H1 (cell line): ENCODE results near the gene ZNF776. TPM values are rescaled to one million over a fixed set of nuclear protein-coding genes. Genes with fewer than 3 reads are reported as not detected.

Experiments
- CTCF ChIA-PET: fragments of 300-600 bp; sonication (Branson Sonifier 250); formaldehyde crosslinking; loops from one replicate; lab custom pipeline; 2021; ENCODE audit not compliant: partially characterized antibody; lab: Charles Lee
- POLR2A ChIA-PET: fragments of 300-600 bp; sonication (Branson Sonifier 250); formaldehyde crosslinking; loops from one replicate; lab custom pipeline; 2021; ENCODE audit warnings: inconsistent platforms; ENCODE audit not compliant: partially characterized antibody; lab: Charles Lee
- DNase-seq, 2 experiments: peaks; one replicate each; pipeline versions ENCODE4 v3.0.0 to v3.0.0-alpha.2; 2010 to 2022; ENCODE audit warnings: low spot score in 2 of 2, low read depth in 1 of 2, mixed read lengths in 1 of 2
- FAIRE-seq: peaks from 2 replicates; lab custom pipeline; 2011; peaks lifted over from hg19 to GRCh38; lab: Jason Lieb, UNC
- H2AFZ ChIP-seq: 2 replicates; pipeline ENCODE4 v1.8.1; 2012; ENCODE audit warnings: low read length, inconsistent platforms
- H2AK5ac ChIP-seq: 2 replicates; pipeline ENCODE4 v1.6.1; 2013; ENCODE audit warnings: low read depth, low read length
- H2BK120ac ChIP-seq: replicated peaks from 2 replicates; pipeline ENCODE3; 2013; ENCODE audit warnings: low read depth, low read length, inconsistent platforms
- H2BK12ac ChIP-seq: 2 replicates; pipeline ENCODE4 v1.6.1; 2013; ENCODE audit warnings: low read depth, low read length
- H2BK15ac ChIP-seq: 2 replicates; pipeline ENCODE4 v1.6.1; 2013; ENCODE audit warnings: low read length
- H2BK20ac ChIP-seq: 2 replicates; pipeline ENCODE4 v1.6.1; 2013; ENCODE audit warnings: low read length
- H2BK5ac ChIP-seq: 2 replicates; pipeline ENCODE4 v1.6.1; 2013; ENCODE audit warnings: low read depth, low read length
- H3K14ac ChIP-seq: 2 replicates; pipeline ENCODE4 v1.6.1; 2013; ENCODE audit warnings: inconsistent platforms; ENCODE audit not compliant: insufficient read length
- H3K18ac ChIP-seq: 2 replicates; pipeline ENCODE4 v1.6.1; 2013; ENCODE audit warnings: low read length; ENCODE audit errors: extremely low read depth
- H3K23ac ChIP-seq: 2 replicates; pipeline ENCODE4 v1.6.1; 2013; ENCODE audit warnings: inconsistent platforms; ENCODE audit not compliant: insufficient read length
- H3K23me2 ChIP-seq: 2 replicates; pipeline ENCODE4 v1.6.1; 2013; ENCODE audit warnings: low read depth, low read length
- H3K27ac ChIP-seq: 2 replicates; pipeline ENCODE4 v1.6.1; 2011; ENCODE audit warnings: low read depth, low read length, inconsistent platforms
- H3K27me3 ChIP-seq, 4 experiments: replicated peaks in 1 of 4; 1 replicate in 1 of 4; 2 replicates in 3 of 4; pipeline versions ENCODE4 v1.6.1 to v1.8.1; 2011 to 2013; ENCODE audit warnings: low read length in 3 of 4, mild to moderate bottlenecking in 3 of 4, inconsistent platforms in 2 of 4, mixed read lengths in 2 of 4, moderate library complexity in 1 of 4; ENCODE audit not compliant: control insufficient read depth in 3 of 4, insufficient read depth in 3 of 4; ENCODE audit errors: extremely low read depth in 1 of 4
- H3K36me3 ChIP-seq, 4 experiments: 2 replicates each; pipeline versions ENCODE4 v1.6.1 to v1.8.1; 2011 to 2013; ENCODE audit warnings: mild to moderate bottlenecking in 4 of 4, low read length in 3 of 4, moderate library complexity in 2 of 4, control low read depth in 1 of 4, inconsistent platforms in 1 of 4; ENCODE audit not compliant: insufficient read depth in 4 of 4, control insufficient read depth in 2 of 4
- H3K4ac ChIP-seq: replicated peaks from 2 replicates; pipeline ENCODE3; 2013; ENCODE audit warnings: low read length, low read depth, mixed read lengths, inconsistent platforms; ENCODE audit not compliant: insufficient read length
- H3K4me1 ChIP-seq, 4 experiments: replicated peaks in 1 of 4; 1 replicate in 1 of 4; 2 replicates in 3 of 4; pipeline versions ENCODE4 v1.6.1 to v1.8.1; 2011 to 2013; ENCODE audit warnings: low read length in 3 of 4, inconsistent platforms in 2 of 4, mixed read lengths in 1 of 4; ENCODE audit not compliant: insufficient read depth in 4 of 4, control insufficient read depth in 3 of 4
- H3K4me2 ChIP-seq, 2 experiments: 2 replicates each; pipeline versions ENCODE4 v1.6.1 to v1.8.1; 2011 to 2013; ENCODE audit warnings: low read depth in 2 of 2, low read length in 2 of 2, control low read depth in 1 of 2, inconsistent platforms in 1 of 2, mild to moderate bottlenecking in 1 of 2; ENCODE audit not compliant: insufficient read depth in 1 of 2
- H3K4me3 ChIP-seq, 4 experiments: fragments of 200-600, 300-600 bp in 1 of 4; sonication (generic), shearing (Covaris generic), sonication (Bioruptor Twin) in 1 of 4; 2 replicates each; pipeline versions ENCODE4 v1.5.1 to v1.8.1; 2011 to 2016; ENCODE audit warnings: low read length in 4 of 4, low read depth in 3 of 4, control low read depth in 2 of 4, inconsistent platforms in 2 of 4, mild to moderate bottlenecking in 2 of 4, mixed read lengths in 1 of 4, moderate library complexity in 1 of 4; ENCODE audit not compliant: insufficient read depth in 2 of 4; ENCODE audit errors: extremely low read depth in 1 of 4
- H3K56ac ChIP-seq: replicated peaks from 2 replicates; pipeline ENCODE3; 2013; ENCODE audit warnings: low read depth, mild to moderate bottlenecking, mixed read lengths, low read length, inconsistent platforms; ENCODE audit not compliant: insufficient read length
- H3K79me1 ChIP-seq: 2 replicates; pipeline ENCODE4 v1.6.1; 2013; ENCODE audit warnings: low read depth, low read length, control low read depth
- H3K79me2 ChIP-seq, 2 experiments: 2 replicates each; pipeline versions ENCODE4 v1.6.1 to v1.8.1; 2012 to 2013; ENCODE audit warnings: low read length in 2 of 2, mild to moderate bottlenecking in 2 of 2, inconsistent platforms in 1 of 2; ENCODE audit not compliant: insufficient read depth in 2 of 2, control insufficient read depth in 1 of 2
- H3K9ac ChIP-seq, 4 experiments: replicated peaks in 1 of 4; 1 replicate in 1 of 4; 2 replicates in 3 of 4; pipeline versions ENCODE4 v1.6.1 to v1.8.1; 2011 to 2013; ENCODE audit warnings: low read depth in 3 of 4, low read length in 3 of 4, control low read depth in 2 of 4, mild to moderate bottlenecking in 2 of 4, moderate library complexity in 2 of 4, inconsistent platforms in 1 of 4; ENCODE audit errors: extremely low read depth in 1 of 4
- H3K9me3 ChIP-seq, 2 experiments: 2 replicates each; pipeline versions ENCODE4 v1.6.1 to v1.8.1; 2012 to 2013; ENCODE audit warnings: mild to moderate bottlenecking in 2 of 2, moderate library complexity in 2 of 2, control low read depth in 1 of 2, inconsistent platforms in 1 of 2, low read depth in 1 of 2, low read length in 1 of 2, mixed read lengths in 1 of 2; ENCODE audit not compliant: insufficient read depth in 2 of 2
- H4K20me1 ChIP-seq, 2 experiments: replicated peaks in 1 of 2; 2 replicates each; pipeline versions ENCODE3 to v1.8.1; 2011 to 2013; ENCODE audit warnings: inconsistent platforms in 2 of 2, low read length in 2 of 2, mild to moderate bottlenecking in 1 of 2; ENCODE audit not compliant: insufficient read depth in 2 of 2, control insufficient read depth in 1 of 2
- H4K5ac ChIP-seq: 2 replicates; pipeline ENCODE4 v1.6.1; 2013; ENCODE audit warnings: low read length, low read depth, mixed read lengths, inconsistent platforms; ENCODE audit not compliant: insufficient read length
- H4K8ac ChIP-seq: 2 replicates; pipeline ENCODE4 v1.8.0; 2013; ENCODE audit warnings: mild to moderate bottlenecking, moderate library complexity, low read length, inconsistent platforms; ENCODE audit not compliant: insufficient read depth; ENCODE audit errors: extremely low read depth
- H4K91ac ChIP-seq: replicated peaks from 2 replicates; pipeline ENCODE3; 2013; ENCODE audit warnings: low read length, mixed read lengths, inconsistent platforms; ENCODE audit not compliant: insufficient read length
- CTBP2 ChIP-seq: IDR thresholded peaks from 2 replicates; pipeline ENCODE4 v1.7.0; 2011; ENCODE audit warnings: borderline replicate concordance, mild to moderate bottlenecking, moderate library complexity, mixed read lengths, low read length; ENCODE audit not compliant: insufficient read depth, insufficient read length
- JUN ChIP-seq: IDR thresholded peaks from 2 replicates; pipeline ENCODE4 v1.6.1; 2011; ENCODE audit warnings: low read depth, mild to moderate bottlenecking, improper control_type of control experiment, low read length
- NRF1 ChIP-seq: IDR thresholded peaks from 2 replicates; pipeline ENCODE4 v1.6.1; 2011; ENCODE audit warnings: mild to moderate bottlenecking, low read depth, low read length, improper control_type of control experiment
- RAD21 ChIP-seq, 2 experiments: IDR thresholded peaks in 1 of 2; conservative IDR thresholded peaks in 1 of 2; 2 replicates each; pipeline ENCODE4 v1.6.1; 2011; ENCODE audit warnings: low read depth in 2 of 2, low read length in 2 of 2, improper control_type of control experiment in 1 of 2, inconsistent platforms in 1 of 2, mild to moderate bottlenecking in 1 of 2, moderate library complexity in 1 of 2
- WGBS, 2 experiments: shearing (Covaris generic) in 1 of 2; methylation state at CpG; one replicate each; pipeline versions ENCODE4 v1.1.6 to v1.1.7; 2013 to 2015; ENCODE audit warnings: low lambda C conversion rate in 2 of 2, mixed read lengths in 2 of 2, inconsistent platforms in 1 of 2, low coverage in 1 of 2, missing lambda C conversion rate in 1 of 2; ENCODE audit not compliant: insufficient replicate concordance in 2 of 2, insufficient coverage in 1 of 2, insufficient read length in 1 of 2; ENCODE audit errors: extremely low coverage in 1 of 2, missing lambda C conversion rate in 1 of 2; 5-methylcytosine and 5-hydroxymethylcytosine counted together
- polyA plus RNA-seq, 7 experiments: library from polyadenylated mRNA; depleted of rRNA in 3 of 7; stranded (reverse) in 5 of 7; unstranded in 2 of 7; fragments of >200 nt in 5 of 7; fragments of 200-250 nt in 2 of 7; gene quantifications; 1 replicate in 5 of 7; 2 replicates in 1 of 7; 4 replicates in 1 of 7; pipeline versions ENCODE4 v1.2.1 to v1.2.3, GENCODE V29; 2011 to 2013; ENCODE audit warnings: missing spikeins in 2 of 7, mixed read lengths in 2 of 7
- total RNA-seq: library from RNA; stranded (reverse); fragmentation: NEBNext Ultra II Directional; extraction: Animal tissue kit (Norgen Biotek cat#: 25700); gene quantifications from 2 replicates; pipeline ENCODE4 v1.2.1, GENCODE V29; 2021

The ZNF776 gene
- total and polyA plus RNA-seq, 2 of the 8 experiments (the other 6 are each of a cell fraction or from before 2014, with no cell fraction given) = 7.8 to 20.5 TPM

DNA sequence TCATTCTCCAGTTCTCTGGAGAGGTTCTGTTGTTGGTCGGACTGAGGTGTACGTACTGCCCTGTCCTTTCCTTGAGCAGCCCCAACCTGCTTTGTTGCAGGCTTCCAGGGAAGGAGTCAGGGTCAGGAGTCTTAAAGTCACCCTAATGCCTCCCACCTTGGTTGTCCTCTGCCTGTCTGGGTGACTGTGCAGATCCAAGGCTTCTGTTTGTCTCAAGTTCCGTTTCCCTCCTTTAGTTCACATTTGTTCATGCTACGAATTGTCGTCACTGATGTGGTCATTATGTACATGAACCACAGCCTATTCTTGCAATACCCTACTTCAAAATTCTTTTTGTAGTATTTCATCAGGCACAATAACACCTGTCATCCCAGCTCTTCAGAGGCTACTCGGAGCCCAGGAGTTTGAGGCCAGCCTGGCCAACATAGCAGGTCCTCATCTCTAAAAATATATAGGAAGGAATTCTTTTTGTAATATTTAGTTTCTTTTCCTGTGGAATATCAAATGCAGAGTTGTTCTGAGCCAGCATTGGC is 30.2 kb downstream of the ZNF776 start:
- Histone ChIP-seq H3K23me2 (no peaks in the 10 kb centered on the region), H3K36me3 (peaks cover 5 to 37% (median 29%) of the 10 kb centered on the region in 4 experiments; a peak in 6 of 8 replicates), H3K27ac (no peak overlapping the region), H3K4ac (no peak overlapping the region), H3K56ac (no peak overlapping the region), H2AFZ (no peak overlapping the region), H3K9me3 (peaks cover 4 to 9% of the 10 kb centered on the region in 2 experiments; a peak in 3 of 4 replicates), H4K91ac (no peak overlapping the region), H2BK20ac (no peak overlapping the region), H3K79me1 (peaks cover 18% of the 10 kb centered on the region), H2BK120ac (no peak overlapping the region), H3K9ac (no peak overlapping the region), H3K27me3 (no peaks in the 10 kb centered on the region), H3K23ac (no peak overlapping the region), H4K5ac (no peak overlapping the region), H2BK5ac (no peak overlapping the region), H3K4me2 (no peak overlapping the region), H3K14ac (no peak overlapping the region), H2BK15ac (no peak overlapping the region), H3K79me2 (peaks cover 13 to 80% of the 10 kb centered on the region in 2 experiments), H4K8ac (no peak overlapping the region), H3K4me3 (no peak overlapping the region), H3K18ac (no peak overlapping the region), H3K4me1 (no peaks in the 10 kb centered on the region), H4K20me1 (peaks cover 6 to 16% of the 10 kb centered on the region in 2 experiments), H2AK5ac (no peak overlapping the region), H2BK12ac (no peak overlapping the region)
- no peak for DNase-seq
- CTCF ChIA-PET = no interaction called here
- no peak for FAIRE-seq
- POLR2A ChIA-PET = no interaction called here
- WGBS, 2 experiments = 88% methylated on average over 6 of the region's 6 CpGs; no CpG with 5 or more reads in 1 of the 2 experiments
- TF ChIP-seq JUN (no peak), CTBP2 (no peak), RAD21 (IDR thresholded peaks at IDR 0.05 in 1 of 2, conservative IDR thresholded peaks at IDR 0.05 in 1 of 2; ENCODE audit: low read depth in 2 of 2, low read length in 2 of 2) (no peak), NRF1 (no peak)
